Right renal pelvis (tissue), 4 donors: ENCODE measurements around the gene RAPGEF2. TPM values are rescaled to one million over a fixed set of nuclear protein-coding genes. Genes with fewer than 3 reads are reported as not detected.
A peak's percentile ranks its signal among the peaks of the same experiment; 100 is the strongest.

Source experiments
- DNase-seq, 4 donors: peaks; one replicate each; pipeline ENCODE4 v3.0.0-alpha.2; 2013; ENCODE audit warnings: low read depth in 4 of 4, low spot score in 3 of 4, missing footprints in 1 of 4
- polyA plus RNA-seq, 4 donors: library from polyadenylated mRNA; unstranded; fragments of 120-200 nt; gene quantifications; one replicate each; pipeline ENCODE4 v1.2.1, GENCODE V29; 2013; ENCODE audit not compliant: insufficient read length in 4 of 4

The RAPGEF2 gene
- polyA plus RNA-seq, 4 donors, result 43.0 to 57.5 (median 50.4) TPM

DNA sequence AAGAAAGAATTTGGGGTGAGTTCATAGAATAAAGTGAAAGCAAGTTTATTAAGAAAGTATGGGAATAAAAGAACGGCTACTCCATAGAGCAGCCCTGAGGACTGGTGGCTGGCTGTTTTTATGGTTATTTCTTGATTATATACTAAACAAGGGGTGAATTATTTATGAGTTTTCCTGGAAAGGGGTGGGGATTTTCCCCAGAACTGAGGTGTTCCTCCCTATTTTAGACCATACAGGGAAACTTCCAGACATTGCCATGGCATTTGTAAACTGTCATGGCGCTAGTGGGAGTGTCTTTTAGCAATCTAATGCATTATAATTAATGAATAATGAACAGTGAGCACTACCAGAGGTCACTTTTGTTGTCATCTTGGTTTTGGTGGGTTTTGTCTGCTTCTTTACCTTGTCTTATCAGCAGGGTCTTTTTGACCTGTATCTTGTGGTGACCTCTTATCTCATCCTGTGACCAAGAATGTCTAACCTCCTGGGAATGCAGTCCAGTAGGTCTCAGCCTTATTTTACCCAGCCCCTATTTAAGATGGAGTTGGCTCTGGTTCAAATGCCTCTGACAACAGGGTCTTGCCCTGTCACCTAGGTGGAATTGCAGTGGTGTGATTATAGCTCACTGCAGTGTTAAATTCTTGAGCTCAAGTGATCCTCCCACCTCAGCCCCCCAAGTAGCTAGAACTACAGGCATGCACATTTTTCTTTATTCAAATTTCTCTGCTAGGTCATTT lies 27.1 kb downstream of the RAPGEF2 start:
- DNase-seq, result no peak

DNA sequence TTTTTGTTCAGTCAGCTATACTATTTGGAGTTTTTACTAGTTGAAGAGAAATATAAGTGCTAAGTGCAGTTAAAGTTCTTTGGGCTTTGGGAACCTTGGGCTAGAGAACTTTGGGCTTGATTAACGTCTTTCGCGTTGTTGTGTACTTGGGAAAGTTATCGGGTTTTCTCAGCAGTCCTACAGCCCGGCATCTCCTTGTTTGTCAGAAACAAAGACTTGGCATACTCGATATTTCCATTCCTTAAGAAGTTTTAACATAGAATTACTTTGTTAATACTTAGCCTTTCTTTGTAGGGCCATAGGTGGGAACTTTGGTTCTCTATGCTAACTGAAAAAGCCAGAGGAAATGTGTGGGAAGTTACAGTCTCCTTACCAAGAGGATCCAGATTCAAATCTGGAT lies 28.7 kb downstream of the RAPGEF2 start:
- no peak for DNase-seq

DNA sequence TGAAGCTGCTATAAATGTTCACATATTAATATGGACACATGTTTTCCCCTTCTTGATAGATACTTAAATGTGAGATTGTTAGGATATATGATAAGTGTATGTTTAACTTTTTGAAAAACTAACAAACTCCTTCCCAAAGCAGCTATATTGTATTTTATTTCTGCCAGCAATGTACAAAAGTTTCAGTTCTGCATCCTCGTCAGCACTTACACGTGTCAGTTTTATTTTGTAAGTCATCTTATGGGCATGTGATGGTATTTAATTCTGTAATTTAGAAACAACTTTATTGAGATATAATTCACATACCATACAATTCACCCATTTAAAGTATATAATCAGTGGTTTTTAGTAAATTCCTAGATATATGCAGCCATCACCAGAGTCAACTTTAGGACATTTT lies 31.6 kb downstream of the RAPGEF2 start:
- no peak for DNase-seq

DNA sequence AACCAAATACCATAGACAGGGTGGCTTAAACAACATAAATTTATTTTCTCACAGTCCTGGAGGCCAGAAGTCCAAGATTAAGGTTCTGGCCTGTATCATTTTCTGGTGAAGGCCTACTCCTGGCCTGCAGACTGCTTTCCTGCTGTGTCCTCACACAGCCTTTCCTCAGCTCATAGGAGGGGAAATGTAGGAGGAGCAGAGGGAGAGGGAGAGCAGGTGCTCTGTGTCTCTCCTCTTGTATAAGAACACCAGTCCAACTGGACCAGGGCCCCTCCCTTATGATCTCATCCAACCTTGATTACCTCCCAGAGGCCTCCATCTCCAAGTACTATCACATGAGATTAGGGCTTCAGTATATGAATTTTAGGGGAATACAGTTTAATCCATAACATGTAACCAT lies 34.3 kb downstream of the RAPGEF2 start:
- DNase-seq, result no peak

DNA sequence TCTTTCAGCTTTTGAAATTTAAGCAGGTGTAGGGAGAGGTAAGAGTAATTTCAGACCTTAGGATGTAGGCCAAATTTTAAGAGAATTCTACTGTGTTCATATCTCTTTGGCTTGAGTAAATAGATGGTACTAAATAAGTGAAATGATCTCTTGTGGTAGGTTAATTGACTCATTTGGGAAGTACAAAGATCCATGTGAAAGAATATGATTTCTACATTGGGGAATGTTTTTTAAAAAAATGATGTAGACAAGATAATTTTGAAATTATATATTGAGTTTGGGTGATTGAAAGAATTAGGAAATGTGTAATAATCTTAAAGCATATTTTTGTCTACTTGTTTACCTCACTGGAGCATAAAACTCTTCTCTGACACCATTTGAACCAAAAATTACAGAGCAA lies 35.6 kb downstream of the RAPGEF2 start:
- no peak for DNase-seq

DNA sequence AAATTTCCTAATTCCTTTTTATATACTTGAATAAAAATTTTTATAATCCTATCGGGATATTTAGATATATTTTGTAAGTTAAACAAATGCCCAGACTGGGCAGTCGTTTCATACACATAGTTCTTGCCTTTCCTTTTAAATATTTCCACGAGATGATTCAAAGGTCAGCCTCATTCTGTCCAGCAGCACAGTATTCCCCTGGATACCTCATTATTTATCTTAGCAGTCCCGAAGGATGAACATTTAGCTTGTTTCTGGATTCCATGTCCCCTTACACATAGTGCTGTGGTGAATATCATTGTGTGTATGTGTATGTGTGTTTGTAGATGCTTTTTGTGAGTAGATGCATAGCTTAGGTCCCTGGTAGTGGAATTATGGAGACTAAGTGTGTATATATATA lies 38.3 kb downstream of the RAPGEF2 start:
- DNase-seq, result no peak

DNA sequence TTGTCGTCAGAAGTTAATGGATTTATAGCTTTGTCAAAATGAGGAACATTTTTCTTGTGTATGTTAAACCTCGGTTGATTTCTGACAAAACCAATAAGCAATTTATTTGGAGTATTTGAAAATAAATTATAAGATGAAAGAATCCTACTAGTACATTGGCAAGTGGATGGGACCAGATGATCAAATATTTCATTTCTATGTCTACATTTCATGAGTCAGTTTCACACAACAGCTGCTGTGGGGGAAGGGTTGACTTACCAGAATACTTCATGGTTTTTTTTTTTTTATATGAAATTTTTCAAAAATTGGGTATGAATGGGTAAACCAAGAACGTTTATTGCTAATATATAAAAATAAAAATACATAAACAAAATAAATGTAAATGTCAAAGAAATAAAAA lies 39.4 kb downstream of the RAPGEF2 start:
- DNase-seq, result no peak

DNA sequence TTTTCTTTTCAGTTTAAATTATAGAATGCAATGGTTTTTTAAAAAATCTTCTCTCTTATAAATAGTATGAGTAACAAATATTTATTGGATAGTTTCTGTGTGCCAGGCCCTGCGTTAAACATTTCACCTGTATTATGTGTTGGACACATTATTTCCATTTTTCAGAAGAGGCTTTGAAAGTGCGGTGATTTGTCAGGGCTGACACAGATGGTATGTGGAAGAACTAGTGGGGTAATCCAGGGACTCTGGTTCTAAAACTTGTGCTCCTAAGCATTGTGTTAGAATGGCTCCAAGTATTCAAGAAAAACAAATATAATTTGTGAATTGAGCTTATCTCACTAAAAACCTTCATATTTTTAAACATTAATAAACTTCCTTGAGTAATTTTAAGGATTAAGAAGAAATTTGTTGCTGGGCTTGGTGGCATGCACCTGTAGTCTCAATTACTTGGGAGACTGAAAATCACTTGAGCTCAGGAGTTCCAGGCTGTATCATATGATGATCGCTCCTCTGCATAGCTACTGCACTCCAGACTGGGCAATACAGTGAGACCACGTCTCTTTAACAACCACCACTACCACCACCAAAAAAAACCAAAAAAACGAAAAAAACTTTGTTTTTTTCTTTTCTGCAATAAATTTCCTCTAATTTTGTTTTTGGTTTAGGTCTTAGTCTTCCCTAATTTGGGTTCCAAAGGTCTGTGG lies 40.0 kb downstream of the RAPGEF2 start:
- no peak for DNase-seq

DNA sequence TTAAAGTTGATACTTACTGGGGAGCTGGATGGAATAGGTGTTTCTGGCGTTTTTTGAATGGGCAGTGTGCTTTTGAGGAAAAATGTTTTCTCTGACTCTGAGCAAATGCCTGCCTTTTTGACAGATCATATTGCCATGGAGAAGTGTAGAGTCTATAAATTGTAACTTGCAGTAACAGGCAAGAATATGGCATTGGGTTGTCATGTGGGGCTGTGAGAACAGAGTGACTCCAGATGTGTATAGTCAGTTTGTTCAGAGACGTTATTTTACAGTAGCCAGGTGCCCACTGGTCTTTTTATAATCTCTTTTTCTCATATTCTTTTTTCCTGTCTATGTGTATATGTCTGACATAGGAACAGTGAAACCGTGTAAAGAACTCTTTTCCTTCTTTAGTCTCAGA lies 40.8 kb downstream of the RAPGEF2 start:
- DNase-seq, result no peak

DNA sequence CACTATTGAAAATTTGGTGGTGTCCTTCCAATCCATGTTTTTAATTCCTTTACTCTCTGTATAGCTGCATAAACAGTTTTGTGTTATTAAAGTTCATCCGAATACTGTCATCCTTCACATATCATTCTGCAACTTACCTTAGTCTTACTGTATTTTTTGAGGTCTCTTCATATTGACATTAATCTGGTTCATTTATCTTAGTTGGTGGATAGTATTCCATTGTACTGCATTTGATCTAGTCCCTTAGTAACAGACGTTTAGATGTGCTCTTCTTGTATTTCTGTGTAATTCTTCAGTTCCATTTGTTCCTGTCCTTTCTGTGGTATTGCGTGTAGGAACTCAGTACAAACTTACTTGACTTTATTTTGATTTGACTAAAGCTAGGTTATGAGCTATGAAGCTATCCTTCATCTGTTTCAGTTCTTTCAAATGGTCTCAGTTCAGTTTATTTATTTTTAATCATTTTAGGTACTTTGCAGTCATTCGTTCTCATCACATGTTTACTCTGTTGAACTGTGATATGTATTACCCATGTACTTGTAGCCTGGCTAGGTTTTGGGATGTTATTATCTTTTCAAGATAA lies 41.3 kb downstream of the RAPGEF2 start:
- DNase-seq, result no peak

DNA sequence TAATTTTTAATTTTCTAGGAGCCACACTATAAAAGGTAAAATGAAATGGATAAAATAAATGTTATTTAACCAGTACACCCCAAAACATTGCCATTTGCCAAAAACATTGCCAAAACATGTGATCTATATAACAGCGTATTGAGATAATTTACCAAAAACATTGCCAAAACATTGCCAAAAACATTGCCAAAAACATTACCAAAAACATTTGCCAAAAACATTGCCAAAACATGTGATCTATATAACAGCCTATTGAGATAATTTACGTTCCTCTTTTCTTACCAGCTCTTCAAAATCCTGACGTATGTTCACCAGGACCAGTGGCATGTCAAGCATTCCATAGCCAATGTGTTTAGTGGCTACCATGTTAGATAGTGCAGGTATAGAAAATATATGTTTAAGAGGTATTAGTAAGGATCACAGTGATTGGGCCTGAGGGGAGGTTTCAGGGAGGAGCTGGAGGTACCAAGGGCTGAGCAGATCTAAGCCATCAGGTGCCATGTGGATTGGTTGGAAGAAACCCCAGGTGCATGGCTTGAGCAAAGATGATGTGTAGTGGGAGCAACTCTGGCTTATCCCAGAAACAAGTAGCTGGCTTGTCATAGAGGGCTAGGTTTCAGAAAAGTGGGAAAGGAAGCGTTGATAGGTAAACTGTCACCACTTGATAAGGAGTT lies 42.6 kb downstream of the RAPGEF2 start:
- DNase-seq, result no peak

DNA sequence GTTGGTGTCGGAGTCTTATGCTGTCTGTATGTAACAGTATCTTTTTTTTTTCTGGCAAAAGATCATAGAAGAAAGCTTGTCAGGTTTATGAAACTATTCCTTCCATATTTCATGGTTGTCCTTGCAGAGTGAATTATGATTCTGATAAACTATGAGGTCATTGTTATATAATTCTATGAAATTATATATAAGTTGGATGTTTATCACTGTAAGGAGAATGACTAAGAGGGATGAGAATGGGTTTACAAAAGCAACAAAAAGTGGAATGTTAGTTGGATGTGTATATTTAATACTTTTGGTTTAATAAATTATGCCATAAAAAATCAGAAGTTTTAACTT lies 43.1 kb downstream of the RAPGEF2 start:
- DNase-seq, result no peak

DNA sequence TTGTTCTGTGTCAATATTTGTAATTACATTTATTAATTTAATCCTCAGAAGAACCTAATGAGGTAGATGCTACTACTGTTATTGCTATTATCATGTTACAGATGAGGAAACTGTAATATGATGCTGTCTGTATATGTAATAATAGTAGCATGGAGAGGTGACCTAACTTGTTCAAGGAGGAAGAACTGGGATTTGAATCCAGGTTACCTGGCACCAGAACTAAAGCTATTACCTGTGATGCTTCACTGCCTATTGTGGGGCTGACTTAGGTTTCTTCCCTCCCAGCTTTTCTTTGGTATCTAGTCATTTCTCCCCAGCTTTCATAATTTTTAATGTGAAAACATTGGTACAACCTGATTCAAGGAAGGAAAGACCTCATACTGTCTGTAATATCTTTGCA lies 43.6 kb downstream of the RAPGEF2 start:
- DNase-seq, result no peak

DNA sequence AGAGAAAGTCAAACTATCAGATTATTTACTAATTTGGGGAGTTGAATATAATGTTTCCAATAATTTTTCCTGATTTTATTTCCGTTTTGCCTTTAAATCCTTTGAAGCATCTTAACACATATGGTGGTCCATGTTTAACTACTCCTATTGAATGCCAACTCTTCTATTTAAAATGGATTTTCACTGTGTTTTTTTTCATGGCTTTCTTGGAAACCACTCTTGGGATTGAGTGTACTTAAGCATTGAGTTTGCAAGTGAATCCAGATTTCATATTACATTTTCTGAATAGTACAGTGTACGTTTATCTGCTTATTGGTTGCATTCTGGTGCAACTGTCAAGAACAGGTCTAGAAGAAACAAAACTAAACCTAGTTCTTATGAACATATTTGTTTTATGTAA lies 45.6 kb downstream of the RAPGEF2 start:
- DNase-seq, result no peak

DNA sequence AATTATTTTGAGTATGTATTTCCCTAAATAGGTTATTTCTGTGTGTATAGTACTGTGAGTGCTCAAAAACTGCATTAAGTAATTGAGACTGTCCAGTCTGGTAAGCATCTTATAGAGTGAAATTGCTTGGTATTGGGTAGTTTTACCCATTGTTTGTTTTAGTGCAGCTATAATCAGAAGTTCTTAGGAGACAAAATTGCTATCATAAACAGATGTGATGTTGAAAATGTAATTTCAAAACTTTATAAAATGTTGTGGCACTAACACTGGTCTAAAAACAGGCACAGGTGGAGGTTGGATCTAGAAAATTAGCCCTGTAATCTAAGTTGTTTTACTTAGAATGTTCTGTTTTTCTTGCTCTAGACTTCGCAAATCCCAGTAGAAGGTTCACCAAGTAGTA lies 46.8 kb downstream of the RAPGEF2 start:
- DNase-seq, result no peak

DNA sequence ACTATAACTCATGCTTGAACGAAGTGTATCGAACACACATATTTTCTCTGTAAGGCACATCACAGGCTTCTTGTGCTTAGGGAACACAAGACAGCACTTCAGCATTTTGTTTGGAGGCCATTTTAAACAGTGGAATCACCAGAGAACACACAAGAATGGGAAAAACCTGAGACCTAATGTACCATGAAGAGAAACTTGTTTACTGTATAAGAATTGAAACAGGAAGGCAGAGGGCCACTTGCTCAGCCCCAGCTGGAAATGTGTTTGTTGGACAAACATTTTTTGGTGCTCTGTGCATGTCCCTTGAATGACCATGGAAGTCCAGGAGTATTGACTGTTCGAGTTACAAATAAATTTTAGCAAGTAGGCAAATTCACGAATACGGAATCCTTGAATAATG lies 47.5 kb downstream of the RAPGEF2 start:
- DNase-seq, result peak in 1 of 4 donors; percentile 13

DNA sequence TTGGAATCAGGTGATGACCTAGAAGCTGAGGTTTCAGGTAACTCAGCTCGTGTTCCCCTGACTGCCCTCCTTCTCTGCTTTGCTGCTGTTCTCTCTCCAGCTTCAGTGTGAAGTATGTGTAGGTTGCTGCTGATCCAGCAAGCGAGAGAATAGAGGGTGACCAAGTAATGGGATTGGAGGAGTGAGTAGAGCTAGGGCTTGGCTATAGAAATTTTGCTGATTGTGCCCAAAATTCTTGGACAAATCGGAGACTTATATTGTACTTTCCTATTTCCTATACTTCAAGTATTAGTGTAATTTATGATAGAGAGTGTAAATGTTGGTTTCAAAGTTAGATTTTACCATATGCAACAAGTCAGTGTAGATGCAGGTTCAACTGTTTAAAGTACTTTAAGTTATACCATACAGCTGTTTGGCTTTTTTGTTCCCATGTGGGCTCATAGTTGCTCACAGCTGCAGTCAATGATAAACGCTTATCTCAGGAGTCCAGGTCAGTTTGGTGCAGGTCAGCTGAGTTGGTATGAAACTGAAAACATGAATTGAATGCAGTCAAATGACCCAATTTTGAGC lies 48.0 kb downstream of the RAPGEF2 start:
- DNase-seq, result peak in 1 of 4 donors; percentile 15

DNA sequence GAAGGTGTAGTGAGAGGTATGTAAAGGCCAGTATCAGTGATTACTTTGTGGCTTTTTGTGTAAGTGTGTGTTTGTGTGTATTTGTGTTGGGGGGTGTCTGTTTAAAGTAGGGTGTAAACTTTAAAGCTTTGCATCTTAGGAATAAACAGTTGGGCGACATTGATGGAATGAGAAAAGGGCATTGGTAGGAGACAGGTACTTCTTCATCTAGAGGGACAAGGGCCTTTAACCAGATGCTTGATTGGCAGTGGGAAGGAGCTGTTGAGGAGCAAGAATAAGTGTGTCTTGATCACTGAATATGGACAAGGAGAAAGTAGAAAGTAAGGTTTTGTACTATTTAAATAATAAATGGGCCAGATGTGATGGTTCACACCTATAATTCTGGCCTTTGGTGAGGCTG lies 48.8 kb downstream of the RAPGEF2 start:
- DNase-seq, result no peak

DNA sequence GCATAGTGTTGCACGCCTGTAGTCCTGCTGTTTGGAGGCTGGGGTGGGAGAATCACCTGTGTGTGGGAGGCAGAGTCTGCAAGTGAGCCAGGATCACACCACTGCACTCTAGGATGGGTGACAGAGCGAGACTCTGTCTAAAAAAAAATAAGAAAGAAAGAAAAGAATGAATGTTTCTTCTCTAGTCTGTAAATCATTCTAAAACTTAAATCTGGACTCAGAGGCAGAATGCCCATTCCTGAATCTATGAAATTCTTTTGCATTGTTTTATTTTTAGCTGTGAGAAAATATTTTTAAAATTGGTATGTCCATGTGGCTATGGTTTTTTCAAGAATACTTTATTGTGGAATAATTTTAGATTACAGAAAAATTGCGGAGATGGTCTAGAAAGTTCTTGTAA lies 49.3 kb downstream of the RAPGEF2 start:
- DNase-seq, result no peak

DNA sequence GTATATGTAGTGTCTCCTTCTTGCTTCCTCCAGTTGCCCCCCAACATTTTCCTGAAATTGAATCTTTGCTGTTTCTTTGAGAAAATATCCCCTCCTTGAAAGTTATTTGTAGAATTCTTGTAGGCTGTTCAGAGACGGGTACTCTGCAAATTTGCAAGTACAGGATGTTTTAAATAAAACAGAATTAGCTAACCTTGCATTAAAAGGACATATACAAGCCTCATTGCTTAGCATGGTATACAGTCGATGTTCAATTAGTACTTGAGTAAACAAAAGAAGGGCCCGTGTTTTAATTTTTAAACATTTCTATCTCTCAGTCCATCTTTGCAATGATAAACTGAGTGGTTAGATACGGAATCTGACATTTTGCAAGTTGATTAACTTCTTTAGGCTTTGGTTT lies 50.8 kb downstream of the RAPGEF2 start:
- no peak for DNase-seq

DNA sequence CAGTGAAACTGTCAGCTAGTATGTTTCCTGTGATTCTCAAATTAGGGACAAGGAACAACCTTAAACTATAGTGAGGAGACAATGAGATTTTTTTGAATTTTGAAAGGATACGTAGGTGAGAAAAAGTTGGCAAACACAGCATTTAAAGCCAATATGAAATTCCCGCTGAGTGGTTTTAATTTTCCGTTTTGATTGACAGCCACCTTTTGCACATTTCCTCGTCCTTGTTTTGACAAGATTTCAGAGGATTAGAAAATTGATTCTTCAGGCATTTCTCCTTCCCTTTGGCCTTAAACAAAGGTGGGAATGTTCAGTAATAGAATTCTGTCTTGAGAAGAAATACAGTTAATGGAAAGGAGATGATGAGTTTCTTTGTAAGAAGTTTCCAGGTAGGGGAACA lies 52.2 kb downstream of the RAPGEF2 start:
- no peak for DNase-seq
